Bronchial epithelial cell (primary cell): ENCODE measurements around the gene RAET1G. TPM values are rescaled to one million over a fixed set of nuclear protein-coding genes. Genes with fewer than 3 reads are reported as not detected.
"Not testable (repeated sequence)": the region's sequence is repeated elsewhere in the genome, so short reads cannot be mapped to it uniquely, and the experiment has no call there.

Experiments used
- DNase-seq: peaks from one replicate; pipeline ENCODE4 v3.0.0-alpha.2; 2010; ENCODE audit warnings: low read depth
- FAIRE-seq: peaks from 2 replicates; lab custom pipeline; 2011; peaks lifted over from hg19 to GRCh38; lab: Jason Lieb, UNC
- H3K27me3 ChIP-seq: 2 replicates; pipeline ENCODE4 v1.5.1; 2011; ENCODE audit warnings: low read length; ENCODE audit not compliant: control insufficient read depth, insufficient read depth
- H3K36me3 ChIP-seq: 2 replicates; pipeline ENCODE4 v1.5.1; 2011; ENCODE audit warnings: low read length; ENCODE audit not compliant: control insufficient read depth, insufficient read depth
- H3K4me3 ChIP-seq: 2 replicates; pipeline ENCODE4 v1.5.1; 2011; ENCODE audit warnings: mild to moderate bottlenecking, low read depth, low read length, control low read depth
- CTCF ChIP-seq: IDR thresholded peaks from 2 replicates; pipeline ENCODE4 v1.5.1; 2011; ENCODE audit warnings: mild to moderate bottlenecking, moderate library complexity, low read length, control low read depth, inconsistent platforms; ENCODE audit not compliant: insufficient read depth, severe bottlenecking
- total RNA-seq: library from RNA; depleted of rRNA; stranded (reverse); fragments of >200 nt; gene quantifications from 2 replicates; pipeline ENCODE4 v1.2.1, GENCODE V29; 2014

RAET1G gene
- total RNA-seq, 1 donor from 2014 or later: 45.0 TPM

- TF ChIP-seq CTCF: no peak
- DNase-seq (no peak), FAIRE-seq (no peak)
- H3K4me3 ChIP-seq: no peak overlapping the region
- H3K36me3 ChIP-seq: peaks cover 19% of the 10 kb centered on the region
- H3K27me3 ChIP-seq: no peaks in the 10 kb centered on the region
Measured at GRCh38 chr6:149915970-149916865, 6.7 kb downstream of the RAET1G start.

GRCh38 chr6:149913540-149914240 is 9.2 kb downstream of the RAET1G start:
- DNase-seq: no peak
- Histone ChIP-seq H3K27me3 (no peaks in the 10 kb centered on the region), H3K36me3 (peaks cover 10% of the 10 kb centered on the region), H3K4me3 (no peak overlapping the region)
- TF ChIP-seq CTCF: no peak
- FAIRE-seq: peak; percentile 86

- Histone ChIP-seq H3K4me3 (no peak overlapping the region), H3K27me3 (no peaks in the 10 kb centered on the region), H3K36me3 (peaks cover 7% of the 10 kb centered on the region)
- DNase-seq (peak; percentile 23), FAIRE-seq (no peak)
- TF ChIP-seq CTCF: no peak
Measured at GRCh38 chr6:149913085-149913484, 9.8 kb downstream of the RAET1G start.

GRCh38 chr6:149912680-149913079 is 10.2 kb downstream of the RAET1G start:
- H3K27me3 ChIP-seq, DNase-seq, FAIRE-seq, H3K36me3 ChIP-seq, H3K4me3 ChIP-seq: not testable (repeated sequence)

- FAIRE-seq: no peak
- no peak for DNase-seq
- no peak overlapping the region for H3K4me3 ChIP-seq
- no peaks in the 10 kb centered on the region for H3K27me3 ChIP-seq
- TF ChIP-seq CTCF: no peak
- no peaks in the 10 kb centered on the region for H3K36me3 ChIP-seq
Measured at GRCh38 chr6:149910721-149911151, 12.2 kb downstream of the RAET1G start.
